Measurements from ENCODE around the gene RNF213.

RNF213 gene

DNA sequence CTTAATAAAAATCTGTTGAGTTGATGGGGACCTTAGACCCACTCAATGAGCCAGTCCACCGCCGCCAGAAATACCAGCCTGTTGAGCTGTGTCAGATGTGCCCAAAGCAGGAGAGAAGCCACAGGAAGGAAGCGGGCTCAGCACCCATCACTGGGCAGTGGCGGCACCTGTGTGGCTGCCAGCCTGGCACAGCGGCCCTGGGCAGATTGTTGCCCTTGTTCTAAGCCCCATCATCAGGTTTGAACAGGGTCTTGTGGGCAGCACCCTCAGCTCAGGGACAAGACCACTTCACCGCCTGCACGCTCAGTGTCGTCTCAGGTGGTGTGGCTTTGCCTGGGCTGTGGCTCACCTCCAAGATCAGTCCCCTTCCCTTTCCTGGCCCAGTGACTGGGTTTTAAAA is 163.6 kb downstream of the RNF213 start:
- peak; percentile 14 for DNase-seq

DNA sequence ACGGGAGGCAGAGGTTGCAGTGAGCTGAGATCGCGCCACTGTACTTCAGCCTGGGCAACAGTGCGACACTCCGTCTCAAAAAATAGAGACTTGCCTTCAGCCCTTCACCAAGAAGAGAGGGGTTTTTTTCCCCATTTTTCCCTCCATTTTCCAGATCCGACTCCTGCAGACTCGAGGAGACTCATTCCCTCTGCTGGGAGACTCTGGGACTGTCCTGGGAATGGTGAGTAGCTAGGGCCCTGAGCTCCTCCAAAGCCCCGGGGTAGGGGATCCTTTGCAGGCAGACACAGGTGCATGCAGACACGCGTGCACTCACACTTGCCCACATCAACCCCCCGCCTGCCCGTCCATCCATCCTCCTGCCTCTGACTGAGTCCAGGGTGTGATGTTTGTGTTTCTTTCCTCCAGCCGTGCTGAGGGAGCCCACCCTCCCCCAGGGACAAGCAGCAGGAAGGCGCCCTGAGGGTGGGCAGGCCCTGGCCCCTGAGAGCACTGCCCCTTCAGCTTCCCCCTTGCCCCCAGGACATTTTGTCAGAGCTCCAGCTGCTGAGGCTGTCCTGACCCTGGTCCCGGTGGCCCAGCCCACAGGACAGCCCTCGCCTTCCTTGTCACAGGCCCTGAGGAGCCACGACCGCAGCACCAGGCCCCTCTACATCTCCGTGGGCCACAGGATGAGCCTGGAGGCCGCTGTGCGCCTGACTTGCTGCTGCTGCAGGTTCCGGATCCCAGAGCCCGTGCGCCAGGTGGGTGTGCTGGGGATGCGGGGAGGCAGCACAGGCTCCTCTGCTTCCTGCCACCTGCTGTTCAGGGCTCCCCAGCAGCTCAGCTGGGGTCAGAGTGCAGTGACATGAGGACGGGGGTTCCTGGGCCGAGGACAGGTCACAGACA is 164.5 kb downstream of the RNF213 start:
- peak; percentile 17 for DNase-seq

- peak; percentile 14 for DNase-seq
Observed at GRCh38 chr17:80425835-80426426, 165.3 kb downstream of the RNF213 start.

DNA sequence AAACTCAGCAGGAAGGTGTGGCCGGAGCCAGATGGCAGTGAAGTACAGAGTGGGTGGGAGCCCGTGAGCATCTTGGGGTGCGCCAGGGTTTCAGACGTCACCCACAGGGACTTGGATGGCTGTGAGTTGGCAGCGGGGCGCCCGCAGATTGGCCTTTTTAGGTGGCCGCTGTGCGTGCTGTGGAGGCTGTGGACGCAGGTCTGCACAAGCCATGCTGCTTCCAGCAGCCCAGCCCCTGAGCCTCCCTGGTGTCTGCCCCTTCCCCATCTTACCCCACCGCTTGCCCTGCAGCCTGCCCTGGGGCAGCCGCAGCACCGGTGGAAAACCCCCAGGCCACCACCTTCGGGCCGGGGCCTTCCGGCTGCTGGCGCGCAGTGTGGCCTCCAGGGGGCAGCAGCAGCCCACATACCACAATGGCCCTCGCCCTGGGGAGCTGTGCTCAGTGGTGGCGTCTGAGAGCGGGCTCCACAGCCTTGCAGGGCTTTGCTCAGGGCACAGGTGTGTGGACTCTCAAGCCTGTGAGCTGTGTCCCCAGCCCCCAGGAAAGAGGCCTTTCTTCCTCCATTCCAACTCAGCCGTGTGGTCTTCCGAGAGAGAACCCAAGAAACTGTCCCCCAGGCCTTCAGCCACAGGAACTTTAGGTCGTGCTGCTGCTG is 166.1 kb downstream of the RNF213 start:
- DNase-seq: peak; percentile 78

DNA sequence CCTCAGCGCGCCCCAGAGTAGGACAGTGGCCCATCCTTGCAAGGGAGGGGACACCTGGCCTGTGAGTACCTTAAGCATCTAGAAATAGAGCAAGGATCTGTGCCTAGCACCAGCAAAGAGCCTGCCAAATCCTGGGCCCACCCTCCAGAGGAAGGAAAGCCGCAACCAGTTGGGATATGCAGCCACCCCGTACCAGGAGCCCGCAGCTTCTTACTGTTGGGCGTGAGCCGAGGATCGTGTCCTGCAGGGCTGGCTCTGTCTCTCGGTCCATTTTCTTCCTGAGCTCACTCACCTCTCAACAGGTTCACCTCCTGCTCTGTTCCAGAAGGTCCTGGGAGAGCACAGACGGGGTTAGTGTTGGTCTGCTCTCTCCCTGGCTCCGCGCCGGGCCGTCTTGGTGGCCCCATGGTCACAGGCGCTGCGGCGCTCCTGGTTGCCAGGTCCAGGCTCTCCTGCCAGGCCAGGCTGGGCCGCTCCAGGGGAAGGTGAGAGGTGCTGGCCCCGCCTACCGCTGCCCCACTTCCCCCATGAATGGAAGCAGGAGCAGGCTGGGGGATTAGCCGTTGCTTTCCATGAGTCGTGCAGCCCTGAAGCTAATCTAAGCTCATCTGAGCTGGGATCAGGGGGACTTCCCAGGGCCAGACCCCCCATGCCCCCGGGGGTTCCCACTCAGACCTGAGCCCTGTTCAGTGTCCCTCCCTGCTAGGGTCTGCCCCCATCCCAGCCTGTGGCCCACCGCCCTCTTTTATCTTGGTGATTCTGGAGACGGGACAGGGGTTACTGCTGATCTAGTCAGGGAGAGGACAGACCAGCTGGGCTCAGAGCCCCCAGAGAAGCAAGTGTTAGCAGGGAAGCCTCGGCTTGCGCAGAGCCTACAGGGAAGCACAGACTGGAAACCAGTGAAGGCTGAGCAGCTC is 167.0 kb downstream of the RNF213 start:
- peak; percentile 18 for DNase-seq

GRCh38 chr17:80428363-80428762 is 167.7 kb downstream of the RNF213 start:
- peak; percentile 6 for DNase-seq

DNA sequence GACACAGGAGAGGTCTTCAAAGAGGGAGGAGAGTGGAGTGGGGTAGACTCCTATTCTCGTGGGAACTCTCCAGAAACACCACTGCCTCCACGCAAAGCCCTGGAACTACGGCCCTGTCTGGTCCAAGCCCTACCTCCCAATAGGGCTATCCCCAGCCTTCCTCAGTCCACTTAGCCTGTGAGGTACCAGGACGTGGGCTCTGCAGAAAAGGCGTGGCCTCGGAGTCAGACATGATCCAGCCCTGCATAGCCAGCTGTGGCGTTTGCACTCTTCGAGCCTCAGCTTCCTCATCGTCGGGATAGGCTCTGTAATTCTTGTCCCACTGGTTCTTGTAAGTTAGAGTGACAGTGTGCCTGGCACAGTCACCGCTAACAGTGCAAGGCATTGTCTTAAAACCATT is 168.1 kb downstream of the RNF213 start:
- peak; percentile 4 for DNase-seq

DNA sequence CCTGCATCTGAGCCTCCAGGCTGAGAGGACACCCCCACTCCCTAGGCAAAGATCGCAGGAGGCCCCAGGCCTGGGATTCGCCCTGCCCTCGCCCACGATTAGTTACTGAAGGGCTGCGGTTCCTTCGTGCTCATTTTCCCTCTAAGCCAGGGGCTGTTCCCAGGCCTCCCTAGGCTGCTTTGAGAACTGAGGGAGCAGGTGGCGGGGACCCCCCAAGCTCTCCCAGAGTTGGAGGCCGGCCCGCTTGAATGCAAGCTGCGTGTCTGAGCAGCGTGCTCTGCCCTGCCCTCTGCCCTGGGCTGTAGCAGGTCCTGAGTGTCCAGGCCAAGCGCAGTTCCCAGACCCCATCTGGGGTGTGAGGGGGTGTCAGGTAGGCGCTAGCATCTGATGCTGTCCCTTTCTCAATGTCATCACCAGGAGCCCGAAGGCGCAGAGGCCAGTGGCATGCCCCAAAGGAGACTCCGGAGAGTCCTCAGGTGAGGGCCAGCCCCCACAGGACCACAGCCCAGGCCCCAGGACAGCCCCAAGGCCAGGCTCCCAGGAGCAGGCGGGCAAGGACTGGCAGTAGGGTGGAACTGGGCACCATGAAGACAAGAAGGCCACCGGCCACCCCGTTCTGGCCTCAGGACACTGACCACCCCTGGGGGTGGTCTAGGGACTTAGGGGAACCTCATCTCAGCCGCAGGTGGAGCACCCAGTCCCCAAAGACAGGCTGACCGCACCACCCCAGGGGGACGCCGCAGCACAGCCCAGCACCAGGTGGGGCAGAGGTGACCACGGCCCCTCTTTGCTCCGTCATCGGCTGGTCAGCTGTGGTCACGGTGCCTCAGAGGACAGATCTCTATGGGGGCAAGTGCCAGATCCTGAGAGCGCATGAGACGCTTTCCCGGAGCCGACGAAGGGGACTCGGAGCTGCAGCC is 169.0 kb downstream of the RNF213 start:
- DNase-seq: peak; percentile 11

DNA sequence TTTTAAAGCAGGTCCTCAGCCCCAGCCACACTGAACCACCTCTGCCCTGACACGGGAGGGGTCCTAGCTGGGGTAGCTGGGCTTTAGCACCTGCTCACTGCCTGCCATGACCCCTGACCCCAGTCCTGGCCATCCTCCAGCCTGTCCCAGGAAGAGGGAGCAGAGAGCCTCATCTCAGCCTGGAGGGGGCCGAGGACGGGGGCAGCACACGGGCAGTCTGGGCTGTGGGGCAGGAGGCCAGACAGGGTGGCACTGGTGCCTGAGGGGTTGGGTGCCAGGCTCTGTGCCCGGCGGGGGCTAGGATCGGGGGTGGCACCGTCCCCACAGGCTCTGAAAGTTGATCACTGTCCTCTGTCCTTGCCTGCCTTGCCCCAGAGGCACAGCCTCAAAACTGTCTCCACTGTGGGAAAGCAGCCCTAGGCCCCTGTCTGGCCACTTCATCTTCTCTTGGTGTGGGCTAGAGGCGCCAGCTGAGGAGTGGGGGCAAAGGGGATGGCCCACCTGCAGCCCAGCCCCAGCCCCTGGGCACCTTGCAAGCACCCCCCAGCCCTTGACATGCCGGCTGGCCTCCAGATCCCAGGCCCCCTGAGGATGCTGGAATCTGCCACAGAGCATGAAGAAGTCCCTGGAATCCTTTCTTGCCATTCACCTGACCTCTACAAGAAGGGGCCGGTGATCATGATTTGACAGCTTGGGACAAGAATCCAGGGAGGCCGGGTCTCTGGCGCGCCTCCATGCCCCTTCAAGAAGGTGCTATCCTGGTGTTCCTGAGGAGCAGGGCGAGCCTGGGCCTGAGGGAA is 170.0 kb downstream of the RNF213 start:
- DNase-seq: peak; percentile 15

DNA sequence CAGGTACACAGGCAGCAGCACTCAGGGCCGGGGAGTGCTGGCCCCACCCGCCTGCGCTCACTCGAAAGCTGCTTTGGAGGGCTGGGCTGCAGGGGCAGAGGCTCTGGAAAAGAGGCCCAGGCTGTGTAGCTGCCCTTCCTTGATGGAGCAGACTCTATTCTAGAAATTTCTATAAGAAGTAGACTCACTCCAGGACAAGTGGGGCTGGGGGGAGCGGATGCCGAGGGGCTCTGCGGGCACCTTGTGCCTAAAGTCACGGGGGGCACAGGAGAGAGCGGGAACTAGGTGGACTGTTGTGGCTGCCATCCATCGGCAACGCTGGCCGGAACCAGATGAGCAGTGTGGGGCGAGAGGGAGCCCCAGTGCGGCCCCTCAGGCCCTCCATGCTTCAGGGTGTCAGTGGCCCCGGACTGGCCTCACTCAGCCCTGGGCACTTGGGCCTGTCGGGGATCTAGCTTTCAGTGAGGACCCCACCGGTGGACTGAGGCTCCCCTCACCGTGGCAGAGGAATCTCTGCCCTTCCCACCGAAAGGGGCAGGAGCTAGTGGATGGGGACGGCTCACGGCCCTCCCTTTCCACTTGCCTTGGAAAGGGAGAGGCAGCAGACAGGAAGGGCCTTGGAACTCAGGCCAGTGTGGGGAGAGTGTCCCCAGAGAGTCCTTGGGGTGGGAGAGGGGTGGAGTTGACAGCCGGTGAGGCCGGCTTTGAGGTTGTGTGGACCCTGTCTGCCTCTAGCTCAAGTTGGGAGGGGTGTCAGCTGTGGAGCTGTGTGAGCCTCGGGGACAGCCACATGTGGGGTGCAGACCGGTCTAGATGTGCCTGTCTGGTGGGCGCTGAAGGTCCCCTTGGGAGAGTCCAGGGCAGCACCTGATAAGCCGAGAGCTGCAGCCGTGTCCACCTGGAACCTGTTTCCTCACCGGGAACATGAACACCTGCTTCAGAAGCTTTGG is 170.9 kb downstream of the RNF213 start:
- DNase-seq: peak; percentile 15

DNA sequence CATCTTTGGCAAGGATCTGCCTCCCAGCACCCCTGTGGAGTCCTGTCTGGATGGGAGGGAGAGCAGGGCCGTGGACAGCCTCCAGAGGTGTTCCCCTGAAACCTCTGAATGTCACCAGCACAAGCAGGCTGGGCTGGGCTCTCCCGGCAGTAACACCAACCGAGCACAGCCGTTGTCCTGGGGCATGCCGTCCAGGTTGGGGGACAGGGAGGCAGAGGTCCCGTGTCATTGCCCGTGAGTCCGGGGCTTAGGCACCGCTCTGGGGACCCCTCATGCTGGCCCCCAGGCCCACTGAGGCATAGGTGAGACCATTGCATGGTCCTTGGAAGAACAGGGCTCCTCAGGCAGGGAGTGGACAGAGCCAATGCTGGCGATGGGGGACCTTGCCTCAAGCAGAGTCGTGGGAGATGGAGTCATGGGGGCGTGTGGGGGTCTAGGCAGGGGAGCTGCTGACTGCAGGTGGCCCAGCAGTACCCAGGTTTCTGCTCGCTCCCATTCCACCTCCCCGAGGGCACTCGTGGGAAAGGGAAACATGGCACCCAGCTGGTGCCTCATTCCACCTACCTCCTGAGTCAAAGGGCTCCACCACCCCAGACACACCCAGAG is 171.8 kb downstream of the RNF213 start:
- DNase-seq: peak; percentile 8

- DNase-seq: no peak
Observed at GRCh38 chr17:80432961-80433550, 172.4 kb downstream of the RNF213 start.

- no peak for DNase-seq
Observed at GRCh38 chr17:80433916-80434666, 173.4 kb downstream of the RNF213 start.

DNA sequence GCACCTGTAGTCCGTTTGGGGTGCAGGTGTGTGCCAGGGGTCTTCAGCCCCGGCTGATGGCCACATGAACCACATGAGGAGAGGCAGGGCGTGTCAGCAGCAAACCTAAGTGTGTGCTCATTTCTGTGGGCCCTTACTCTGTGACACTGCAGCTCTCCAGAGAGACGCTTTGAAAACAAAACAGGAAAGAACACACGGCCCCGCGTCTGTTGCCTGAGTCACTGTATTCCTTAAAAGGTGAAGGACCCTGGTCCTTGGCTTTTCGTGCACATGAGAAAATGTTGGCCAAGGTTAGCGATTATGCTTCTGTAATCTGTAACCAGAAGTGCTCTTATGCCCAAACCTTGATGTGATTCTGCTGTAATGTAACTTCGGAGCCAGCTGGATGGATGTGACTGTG is 176.9 kb downstream of the RNF213 start:
- no peak for DNase-seq

DNA sequence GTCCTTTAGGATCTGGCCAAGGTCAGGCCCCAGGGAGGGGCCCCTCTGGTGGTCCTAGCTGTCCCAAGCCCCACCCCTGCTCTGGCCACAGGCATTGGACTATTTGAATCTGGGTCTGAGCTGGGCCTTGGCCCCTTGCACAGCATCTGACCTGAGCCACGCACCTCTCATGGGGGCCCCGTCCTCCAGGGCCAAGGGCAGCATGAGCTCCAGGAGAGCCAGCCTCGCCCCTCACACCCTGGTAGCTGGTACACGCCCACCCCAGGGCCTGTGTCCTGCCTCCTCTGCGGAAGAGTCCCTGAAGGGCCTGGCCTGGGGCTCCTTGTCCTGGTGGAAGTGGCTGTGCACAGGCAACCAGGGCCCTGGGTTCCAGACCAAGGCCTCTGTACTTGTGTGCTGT is 178.2 kb downstream of the RNF213 start:
- DNase-seq: no peak

DNA sequence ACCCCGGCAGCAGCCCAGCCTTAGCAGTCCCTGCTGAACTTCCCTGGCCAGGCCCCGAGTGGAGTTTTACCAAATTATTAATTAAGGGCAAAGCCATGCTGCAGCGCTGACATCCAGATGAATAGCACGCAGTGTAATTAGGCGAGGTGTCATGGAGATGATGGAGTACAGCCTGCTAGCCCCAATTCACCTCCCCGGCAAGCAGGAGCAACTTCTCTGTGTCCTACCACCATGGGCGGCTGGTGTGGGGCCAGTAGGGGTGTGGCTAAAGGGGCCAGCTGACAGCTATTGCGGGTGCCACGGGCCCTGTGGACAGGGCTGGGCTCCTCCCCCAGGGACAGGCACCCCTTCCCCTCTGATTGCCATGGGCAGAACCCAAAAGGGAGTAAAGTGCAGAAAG is 178.8 kb downstream of the RNF213 start:
- no peak for DNase-seq

GRCh38 chr17:80441133-80441578 is 180.5 kb downstream of the RNF213 start:
- peak; percentile 77 for DNase-seq

Data from right hindlimb (tissue), 1 donor.